ENCODE data around the gene SPEF1.

SPEF1 gene

DNA sequence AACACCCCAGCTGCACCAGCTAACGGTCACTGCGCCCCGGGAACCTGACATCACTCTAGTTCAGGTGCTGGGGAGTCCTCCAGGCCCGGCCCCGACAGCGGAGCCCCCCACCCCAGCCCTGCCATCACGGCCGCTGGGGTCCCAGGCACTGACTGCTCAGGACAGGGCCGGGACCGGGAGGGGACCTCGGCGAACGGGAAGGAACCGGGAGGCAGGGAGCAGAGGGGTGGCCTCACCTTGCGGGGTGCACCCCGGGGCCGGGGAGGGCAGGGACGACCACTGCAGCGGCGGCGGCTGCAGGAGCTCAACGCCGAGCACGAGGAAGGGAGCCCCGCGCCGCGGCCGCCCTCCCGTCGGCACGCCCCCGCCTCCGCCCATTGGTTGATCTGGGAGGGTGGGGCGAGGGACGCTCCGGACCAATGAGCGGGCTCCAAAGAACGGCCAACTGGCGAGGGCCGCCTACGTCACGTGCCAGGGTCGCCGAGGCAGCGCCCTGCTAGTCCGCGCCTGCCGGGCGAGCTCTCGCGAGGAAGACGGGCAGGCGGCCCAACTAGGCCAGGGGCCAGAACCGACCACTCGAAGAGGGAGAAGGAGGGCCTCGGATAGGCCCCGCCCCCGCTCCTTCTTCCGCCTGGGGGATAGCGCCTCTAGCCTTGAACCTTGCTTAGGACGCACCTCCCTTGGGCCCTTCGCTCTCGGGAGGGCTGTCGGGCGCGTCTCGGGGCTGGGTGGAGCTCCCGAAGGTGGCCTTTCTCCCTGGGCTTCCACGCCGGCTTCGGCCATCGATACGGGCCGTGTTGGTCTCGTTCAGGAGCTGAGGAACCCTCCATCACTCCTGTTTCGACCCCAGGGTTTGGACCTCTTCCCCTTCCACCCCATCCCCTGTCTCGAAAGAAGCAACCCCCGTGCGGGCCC is 13.6 kb downstream of the SPEF1 start, which contains the start of gene ADISSP:
ADISSP (minus strand) TSS at position 327 of the 915 bp plus-strand sequence. CDS start 7,653 bp downstream, outside the sequence.
- in situ Hi-C loops (cut with MboI; ENCODE audit: low sequenced_read_pairs) = no loop called here

DNA sequence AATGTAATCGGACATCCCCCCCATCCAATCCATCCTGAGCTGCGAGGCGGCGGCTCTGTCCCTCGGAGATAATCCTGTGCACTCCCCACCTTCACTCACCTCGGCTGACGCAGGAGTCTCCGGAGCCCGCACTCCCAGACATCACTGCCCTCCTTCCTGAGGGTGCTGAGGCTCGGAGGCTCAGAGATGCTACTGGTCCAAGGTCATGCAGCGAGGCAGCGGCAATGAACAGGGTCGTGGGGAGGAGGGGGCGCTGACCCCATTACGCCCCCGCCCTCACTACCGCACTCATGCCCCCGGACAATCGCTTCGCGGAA is 14.2 kb downstream of the SPEF1 start:
- in situ Hi-C loops (cut with MboI; ENCODE audit: low sequenced_read_pairs) = no loop called here

DNA sequence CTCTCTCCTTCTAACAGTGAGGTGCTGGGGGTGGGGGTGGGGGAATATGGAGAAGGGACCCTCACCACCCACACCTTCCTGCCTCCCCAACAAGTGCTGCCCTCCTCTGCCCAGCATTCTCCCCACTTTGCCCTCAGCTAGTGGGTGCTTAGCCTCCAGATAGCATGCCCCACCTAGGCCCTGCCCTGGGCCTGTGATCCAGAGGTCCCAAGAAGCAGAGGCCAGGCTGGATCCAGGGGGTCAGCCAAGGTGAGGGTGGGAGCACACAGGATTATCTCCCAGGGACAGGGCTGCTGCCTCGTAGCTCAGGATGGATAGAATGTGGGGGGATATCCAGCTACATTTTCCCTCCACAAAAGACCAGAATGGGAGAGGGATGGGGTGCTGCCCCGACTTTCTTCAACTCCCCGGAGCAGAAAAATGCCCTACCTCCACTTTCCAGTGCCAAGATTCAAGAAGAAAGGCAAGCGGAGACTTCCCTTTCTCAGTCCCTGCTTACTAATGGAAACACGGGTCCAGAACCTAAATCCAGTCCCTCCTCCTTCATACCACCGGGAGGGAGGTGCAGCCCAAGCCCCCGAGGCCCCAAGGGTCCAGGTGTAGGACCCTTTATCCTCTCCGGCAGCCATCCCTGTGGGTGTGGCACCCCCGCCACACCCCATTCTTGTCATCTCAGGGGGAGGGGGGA is 14.7 kb downstream of the SPEF1 start:
- in situ Hi-C loops (cut with MboI; ENCODE audit: low sequenced_read_pairs) = no loop called here

DNA sequence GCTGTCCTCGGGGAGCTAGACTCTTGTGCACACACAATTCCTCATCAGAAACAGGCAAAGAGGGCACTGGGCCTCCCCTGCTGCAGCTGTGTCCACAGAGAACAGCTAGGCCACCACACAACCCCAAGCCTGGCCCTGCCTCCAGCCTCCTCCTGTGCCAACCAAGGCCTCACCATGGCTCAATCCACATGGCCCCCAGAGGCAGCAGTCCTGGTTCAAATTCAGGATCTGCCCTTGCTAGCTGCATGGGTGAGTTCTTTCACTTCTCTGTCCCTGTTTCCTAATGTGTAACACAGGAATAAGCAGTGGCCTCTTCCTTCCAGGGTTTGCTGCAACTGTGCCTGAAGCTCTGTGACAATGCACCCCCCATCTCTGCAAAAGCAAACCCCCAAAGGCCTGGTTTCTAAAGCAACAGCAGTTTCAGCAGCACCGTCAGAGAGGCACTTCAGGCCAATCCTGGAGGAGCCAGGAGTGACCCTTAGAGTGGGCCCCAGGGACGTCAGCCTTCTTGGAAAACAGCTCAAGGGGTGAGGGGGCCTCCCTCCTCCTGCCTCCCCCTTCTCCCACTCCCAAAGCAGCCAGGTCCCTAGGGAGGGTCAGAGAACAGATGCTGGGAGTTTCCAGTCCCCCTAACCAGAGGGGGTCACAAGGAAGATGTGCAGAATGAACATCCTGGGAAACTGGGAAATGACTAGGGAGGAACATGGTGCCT is 15.9 kb downstream of the SPEF1 start:
- in situ Hi-C loops (cut with MboI; ENCODE audit: low sequenced_read_pairs) = no loop called here

DNA sequence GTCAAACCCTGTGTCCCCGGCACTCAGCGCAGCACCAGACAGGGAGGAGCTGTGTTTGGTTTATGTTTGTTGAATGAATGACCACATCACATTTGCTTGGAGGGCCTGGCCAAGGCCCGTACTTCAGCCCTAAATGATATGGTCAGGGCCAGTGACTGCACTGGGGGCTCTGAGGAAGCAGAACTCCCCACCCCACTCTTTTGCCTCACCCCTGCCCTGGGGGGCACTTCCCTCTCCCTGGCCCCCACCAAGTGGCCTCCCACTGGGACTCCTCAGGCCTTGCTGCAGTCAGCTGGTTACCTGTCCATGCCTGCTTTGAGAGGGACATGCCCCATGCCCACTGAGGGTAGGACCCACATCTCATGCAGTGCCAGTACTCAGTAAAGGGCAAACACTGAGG is 16.6 kb downstream of the SPEF1 start:
- in situ Hi-C loops (cut with MboI; ENCODE audit: low sequenced_read_pairs) = no loop called here

DNA sequence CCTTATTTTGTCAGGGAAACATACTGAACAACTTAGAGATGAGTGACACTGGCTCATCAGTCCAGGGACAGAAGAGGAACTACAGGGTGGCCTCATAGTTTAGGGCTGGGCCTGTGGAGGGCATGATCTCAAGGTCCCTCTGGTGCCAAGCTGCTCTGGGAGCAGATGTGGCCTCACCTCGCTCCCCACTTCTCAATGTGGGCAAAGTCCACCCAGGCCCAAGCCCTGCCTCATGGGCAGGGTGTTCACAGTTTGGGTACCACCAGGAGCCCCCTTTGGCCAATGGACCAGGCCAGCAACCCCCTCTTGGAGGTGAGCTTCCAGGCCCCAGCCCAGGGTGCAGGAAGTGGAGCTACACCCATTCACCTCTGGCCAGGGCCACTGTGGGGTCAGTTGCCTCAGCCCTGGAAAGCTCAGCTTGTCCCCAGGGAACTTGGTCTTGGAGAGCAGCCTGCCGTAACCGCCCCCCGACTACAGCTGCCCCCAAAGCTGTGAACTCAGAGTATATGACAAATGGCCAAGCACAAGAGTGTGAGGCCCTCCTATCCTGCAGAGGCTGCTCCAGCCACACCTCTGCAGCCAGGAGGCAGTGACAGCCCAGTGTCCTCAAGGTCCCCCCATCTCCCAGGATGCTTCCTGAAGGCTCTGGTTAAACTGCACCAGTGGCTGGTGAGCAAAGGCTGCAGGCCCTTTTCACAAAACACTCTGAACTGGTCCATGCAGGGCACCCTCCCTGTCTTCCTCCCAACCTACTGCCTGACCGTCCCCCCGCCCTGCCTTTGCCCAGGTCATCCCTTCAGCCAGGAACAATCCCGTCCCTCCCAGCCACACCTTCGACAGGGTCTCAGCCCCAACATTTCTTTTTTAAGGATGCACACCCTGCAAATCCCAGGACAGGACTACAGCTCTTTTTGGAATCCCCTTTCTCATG is 17.3 kb downstream of the SPEF1 start:
- in situ Hi-C loops (cut with MboI; ENCODE audit: low sequenced_read_pairs) = no loop called here

DNA sequence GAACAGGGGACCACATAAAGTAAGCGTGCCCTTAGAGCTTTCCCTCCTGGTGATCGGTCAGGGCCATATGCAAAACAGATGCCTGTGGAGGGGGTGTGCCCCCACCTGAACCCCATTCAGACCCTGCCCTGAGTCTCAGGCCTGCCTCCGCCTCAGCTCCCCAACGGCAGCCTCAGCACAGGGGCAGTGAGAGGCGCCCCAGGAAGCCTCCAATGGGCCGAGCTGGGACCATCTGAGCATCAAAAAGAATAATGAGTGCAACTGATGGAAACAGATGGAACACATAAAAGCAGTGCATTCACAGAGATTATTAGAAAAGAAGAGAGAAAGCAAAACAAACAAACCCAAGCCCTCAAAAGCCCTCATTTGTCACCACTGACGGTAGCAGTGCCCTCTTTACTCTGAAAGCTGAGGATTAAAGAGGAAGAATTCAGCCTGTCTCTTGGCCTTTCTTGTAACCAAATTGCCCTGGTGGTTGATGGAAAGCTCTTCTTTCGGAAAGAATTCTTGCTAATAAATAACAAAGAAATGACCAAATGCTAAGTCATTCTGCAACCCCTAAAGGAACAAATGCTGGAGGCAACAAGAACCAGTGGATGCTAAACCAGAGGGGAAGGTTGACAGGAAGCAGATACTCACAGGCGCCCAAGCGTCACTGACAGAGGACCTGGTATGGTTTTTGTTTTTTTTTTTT is 20.4 kb downstream of the SPEF1 start:
- in situ Hi-C loops (cut with MboI; ENCODE audit: low sequenced_read_pairs) = no loop called here

DNA sequence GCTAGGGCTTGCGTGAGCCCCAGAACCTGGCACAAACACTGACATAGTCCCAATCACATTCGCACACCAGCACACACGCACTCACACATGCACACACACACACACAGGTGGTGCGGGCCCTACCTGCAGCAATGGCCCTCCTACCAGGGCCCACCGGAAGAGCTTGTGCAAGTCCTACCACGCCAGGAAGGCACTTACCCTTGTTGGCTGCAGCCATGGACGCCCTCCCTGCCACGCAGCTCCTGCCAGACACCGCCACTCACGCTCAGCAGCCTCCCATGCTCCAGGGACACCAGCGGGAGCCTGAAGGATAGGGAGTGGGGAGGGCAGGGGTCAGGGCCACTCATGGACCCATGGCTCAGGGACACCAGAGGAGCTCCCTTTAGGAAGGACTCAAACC is 21.4 kb downstream of the SPEF1 start:
- in situ Hi-C loops (cut with MboI; ENCODE audit: low sequenced_read_pairs) = no loop called here

DNA sequence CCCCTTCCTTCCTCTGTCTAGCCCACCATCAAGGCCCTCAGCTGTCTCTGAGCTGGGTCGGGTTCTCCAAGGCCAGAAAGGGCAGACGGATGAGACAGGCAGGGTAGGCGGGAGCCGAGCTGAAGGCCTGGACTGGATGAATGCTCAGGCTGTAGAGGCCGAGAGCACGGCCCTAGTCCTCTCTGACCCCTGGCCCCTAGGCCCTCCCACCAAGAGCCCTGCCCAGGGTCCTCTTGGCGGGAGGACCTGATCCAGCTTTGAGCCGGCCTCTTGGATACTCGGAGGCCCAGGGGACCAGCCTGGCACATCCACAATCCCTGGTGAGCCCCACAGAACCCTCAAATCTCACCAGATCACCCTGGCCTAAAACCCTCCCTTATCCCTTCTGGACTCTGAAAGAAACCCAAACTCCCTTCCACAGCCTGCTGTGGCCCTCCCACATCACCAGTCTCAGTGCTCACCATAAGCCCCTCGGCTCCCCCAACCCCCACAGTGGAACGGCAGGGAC is 21.9 kb downstream of the SPEF1 start:
- in situ Hi-C loops (cut with MboI; ENCODE audit: low sequenced_read_pairs) = no loop called here

DNA sequence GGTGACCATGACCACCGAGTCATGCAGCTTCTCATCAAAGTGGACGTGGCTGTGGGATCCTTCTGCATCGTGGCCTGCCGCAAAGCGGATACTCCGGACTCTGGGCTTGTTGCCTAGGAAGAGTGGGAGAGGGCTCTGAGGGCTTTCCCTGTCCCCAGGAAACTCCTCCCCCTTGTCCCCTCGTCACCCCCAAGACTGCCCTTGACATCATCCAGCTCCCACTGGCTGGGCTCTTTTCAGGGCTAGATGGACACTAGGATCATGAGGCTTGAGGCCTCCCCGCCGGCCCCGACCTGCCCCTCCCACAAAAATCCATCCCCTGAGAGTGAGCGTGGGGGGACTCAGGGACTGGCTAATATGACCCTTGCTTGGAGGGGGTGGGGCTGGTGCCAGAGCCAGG is 22.7 kb downstream of the SPEF1 start:
- in situ Hi-C loops (cut with MboI; ENCODE audit: low sequenced_read_pairs) = no loop called here

DNA sequence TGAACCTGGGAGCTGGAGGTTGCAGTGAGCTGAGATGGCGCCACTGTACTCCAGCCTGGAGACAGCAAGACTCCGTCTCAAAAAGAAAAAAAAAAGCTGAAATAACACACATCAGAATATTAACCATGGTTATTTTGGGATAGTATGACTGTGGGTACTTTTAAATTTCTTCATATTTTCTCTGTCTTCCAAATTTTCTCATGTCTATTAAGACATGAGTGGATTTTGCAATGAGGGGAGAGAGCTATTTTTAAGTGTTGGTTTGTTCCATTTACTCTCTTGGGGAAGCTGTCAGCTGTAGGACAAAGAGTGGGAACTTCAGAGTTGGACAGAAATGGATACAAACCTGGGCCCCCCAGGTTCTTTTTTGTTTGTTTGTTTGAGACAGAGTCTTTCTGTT is 24.0 kb downstream of the SPEF1 start:
- in situ Hi-C loops (cut with MboI; ENCODE audit: low sequenced_read_pairs) = no loop called here

DNA sequence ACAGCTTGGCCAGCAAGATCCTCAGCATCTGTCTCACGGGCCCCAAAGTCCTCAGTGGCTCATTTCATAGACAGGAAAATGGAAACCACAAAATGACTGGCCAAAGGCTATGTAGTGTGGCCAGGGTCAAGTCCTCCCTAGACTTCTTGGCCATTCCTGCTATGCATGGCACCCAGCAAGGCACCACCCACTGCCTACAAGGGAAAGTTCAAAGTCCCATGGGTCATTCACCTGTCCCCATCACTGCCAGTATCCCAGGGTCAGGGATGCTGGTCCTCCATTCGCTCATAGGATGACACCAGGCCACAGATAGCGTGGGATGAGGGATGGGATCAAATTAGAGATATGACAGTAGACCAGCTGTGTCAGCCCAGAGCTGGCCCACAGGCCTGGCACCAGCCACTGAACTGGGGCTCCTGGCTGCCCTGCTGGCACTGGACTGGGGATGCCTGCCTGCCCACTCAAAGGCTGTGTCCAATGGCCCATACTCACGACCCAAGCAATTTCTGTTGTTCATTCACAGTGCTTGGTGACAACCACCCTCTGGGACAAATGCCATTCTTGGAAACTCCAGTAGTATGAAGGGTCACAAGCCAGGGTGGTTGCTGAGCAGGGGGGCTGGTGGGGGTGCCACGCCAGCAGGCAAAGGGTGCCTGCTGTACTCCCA is 25.3 kb downstream of the SPEF1 start:
- in situ Hi-C loops (cut with MboI; ENCODE audit: low sequenced_read_pairs) = no loop called here

DNA sequence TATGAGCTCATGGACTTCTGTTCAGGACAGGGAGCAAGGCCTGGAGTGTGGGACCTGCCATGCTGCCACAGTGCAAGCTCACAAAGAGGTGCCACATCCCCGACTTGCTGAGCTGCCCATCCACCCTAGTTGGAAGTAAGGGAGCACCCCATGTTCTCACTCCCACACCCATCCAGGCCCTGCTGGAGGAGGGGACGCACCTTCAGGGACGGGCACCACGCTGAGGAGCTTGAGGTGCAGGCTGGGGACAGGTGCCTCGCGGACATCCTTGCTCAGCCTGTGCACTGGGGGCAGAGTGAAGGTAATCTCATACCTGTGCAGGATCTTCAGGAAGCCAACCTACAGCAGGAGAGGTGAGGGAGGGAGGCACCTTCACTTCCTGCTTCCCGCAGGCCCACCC is 26.0 kb downstream of the SPEF1 start:
- in situ Hi-C loops (cut with MboI; ENCODE audit: low sequenced_read_pairs) = no loop called here

DNA sequence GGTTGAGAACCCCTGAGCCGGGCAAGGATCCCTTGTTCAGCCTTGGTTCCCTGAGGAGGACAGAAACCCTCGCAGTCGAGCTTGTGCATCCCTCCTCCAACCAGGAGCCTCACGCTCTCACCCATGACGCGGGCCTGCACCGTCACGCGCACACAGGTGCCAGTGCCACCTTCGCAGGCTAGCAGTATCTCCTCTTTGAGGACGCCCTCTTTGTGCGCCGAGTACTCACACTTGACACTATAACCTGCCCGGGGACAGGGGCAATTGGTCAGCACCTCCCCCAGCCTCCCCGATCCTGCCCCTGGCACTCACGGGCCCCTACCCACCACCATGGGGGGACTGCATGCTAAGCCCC is 27.0 kb downstream of the SPEF1 start:
- in situ Hi-C loops (cut with MboI; ENCODE audit: low sequenced_read_pairs) = no loop called here

DNA sequence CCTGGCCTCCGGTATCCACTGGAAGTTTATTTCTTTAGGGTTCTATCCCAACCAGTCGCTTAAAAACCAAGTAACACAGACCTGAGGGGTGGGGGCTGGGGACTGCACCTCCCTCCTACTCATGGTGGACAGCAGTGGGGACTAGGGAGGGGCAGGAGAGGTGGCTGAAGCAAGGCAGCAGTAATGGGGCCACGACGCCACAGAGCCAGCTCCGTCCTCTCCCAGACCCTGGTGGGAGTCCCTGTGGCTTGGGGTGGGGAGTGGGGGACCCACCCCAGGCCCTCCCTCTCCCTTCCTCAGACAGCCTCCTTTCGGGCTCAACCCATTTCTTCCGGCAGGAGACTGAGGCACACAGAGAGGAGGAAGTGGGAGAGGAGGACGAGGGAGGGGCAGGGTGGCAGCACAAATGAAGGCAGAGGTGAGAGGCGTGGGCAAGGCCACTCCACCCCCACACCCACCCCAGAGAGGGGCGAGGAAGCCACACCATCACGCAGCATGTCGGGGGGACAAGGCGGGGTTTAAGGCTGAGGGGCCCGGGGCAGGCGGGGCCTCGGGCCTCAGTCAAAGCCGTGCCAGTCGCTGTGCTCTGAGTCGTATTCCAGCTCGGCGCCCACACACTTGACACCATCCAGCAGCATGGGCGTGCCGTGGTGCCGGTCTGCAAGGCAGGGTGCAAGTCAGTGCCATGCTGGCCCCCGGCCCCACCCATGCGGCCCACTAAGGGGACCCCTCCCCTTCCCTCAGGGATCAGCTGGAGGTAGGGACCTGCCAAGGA is 27.6 kb downstream of the SPEF1 start:
- in situ Hi-C loops (cut with MboI; ENCODE audit: low sequenced_read_pairs) = no loop called here

DNA sequence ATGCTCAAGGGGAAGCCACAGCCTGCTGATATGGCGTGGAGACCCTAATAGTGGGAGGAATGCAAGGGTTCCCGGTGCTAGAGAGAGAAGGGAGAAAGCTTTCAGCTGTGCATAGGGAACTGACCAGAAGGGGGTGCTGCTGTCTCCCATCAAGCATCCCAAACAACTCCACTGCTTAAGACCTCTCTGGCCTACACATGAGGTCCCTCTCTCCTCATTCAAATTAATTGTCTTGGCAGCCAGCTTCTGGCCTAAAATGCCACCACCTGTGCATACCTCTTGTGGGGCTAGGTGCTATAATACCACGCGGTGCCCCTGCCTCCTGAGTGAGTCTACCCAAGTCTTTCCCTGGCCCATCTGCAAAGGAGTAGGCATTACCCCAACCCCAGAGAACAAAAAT is 28.1 kb downstream of the SPEF1 start:
- in situ Hi-C loops (cut with MboI; ENCODE audit: low sequenced_read_pairs) = no loop called here

DNA sequence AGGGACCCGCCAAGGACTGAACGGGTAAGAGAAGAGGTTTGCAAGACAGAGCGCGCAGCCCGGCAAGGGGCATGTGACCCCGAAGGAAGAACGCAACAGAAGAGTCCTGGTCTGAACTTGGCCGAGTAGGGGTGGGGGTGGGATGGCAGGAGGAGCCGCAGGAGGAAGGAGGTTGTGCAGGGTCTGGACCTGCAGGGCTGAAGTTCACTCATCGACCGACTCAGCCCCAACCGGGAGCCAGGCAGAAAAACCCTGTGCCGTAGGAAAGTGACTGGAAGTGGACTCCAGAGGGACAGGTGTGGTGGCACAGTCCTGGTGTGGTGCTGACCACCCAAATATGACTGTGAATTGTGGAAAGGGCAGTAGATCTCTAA is 28.9 kb downstream of the SPEF1 start:
- in situ Hi-C loops (cut with MboI; ENCODE audit: low sequenced_read_pairs) = no loop called here

DNA sequence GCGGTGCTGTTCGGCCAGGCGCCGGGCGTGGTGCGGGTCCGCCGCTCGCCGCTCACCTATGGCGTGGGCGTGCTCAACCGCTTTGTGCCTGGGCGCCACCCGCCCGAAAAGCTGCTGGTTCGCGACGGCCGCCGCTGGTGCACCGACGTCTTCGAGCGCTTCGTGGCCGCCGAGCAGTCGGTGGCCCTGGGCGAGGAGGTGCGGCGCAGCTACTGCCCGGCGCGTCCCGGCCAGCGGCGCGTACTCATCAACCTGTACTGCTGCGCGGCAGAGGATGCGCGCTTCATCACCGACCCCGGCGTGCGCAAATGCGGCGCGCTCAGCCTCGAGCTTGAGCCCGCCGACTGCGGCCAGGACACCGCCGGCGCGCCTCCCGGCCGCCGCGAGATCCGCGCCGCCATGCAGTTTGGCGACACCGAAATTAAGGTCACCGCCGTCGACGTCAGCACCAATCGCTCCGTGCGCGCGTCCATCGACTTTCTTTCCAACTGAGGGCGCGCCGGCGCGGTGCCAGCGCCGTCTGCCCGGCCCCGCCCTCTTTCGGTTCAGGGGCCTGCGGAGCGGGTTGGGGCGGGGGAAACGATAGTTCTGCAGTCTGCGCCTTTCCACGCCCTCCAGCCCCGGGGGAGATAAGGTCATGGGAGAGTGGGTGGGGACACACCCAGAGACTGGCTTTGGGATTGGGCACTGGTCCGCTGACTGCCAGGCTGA is 29.4 kb downstream of the SPEF1 start:
- in situ Hi-C loops (cut with MboI; ENCODE audit: low sequenced_read_pairs) = no loop called here
